GM13977 (cell line): Measurements from ENCODE around the gene LILRB3.
A peak's percentile ranks its signal among the peaks of the same experiment; 100 is the strongest.
"Not testable (repeated sequence)": the region's sequence is repeated elsewhere in the genome, so short reads cannot be mapped to it uniquely, and the experiment has no call there.

ENCODE experiments used
- DNase-seq: peaks from one replicate; pipeline ENCODE4 v3.0.0; 2012; ENCODE audit warnings: low spot score
- in situ Hi-C: fragments of 300-500 bp; cut with MboI; formaldehyde crosslinking; loops from one replicate; pipeline ENCODE4 v1.12.0; 2022; ENCODE audit warnings: low sequenced_read_pairs, low pct_unique_long_range_greater_than_20kb, mixed read lengths, inconsistent platforms; ENCODE audit not compliant: unreplicated experiment
- TF ChIP-seq, protein P1 (sequence below): IDR thresholded peaks from 2 replicates; pipeline ENCODE4 v1.5.1; 2012; ENCODE audit warnings: mild to moderate bottlenecking, control low read depth; ENCODE audit not compliant: insufficient read depth; ENCODE audit errors: extremely low read depth, missing control alignments

LILRB3 gene

DNA sequence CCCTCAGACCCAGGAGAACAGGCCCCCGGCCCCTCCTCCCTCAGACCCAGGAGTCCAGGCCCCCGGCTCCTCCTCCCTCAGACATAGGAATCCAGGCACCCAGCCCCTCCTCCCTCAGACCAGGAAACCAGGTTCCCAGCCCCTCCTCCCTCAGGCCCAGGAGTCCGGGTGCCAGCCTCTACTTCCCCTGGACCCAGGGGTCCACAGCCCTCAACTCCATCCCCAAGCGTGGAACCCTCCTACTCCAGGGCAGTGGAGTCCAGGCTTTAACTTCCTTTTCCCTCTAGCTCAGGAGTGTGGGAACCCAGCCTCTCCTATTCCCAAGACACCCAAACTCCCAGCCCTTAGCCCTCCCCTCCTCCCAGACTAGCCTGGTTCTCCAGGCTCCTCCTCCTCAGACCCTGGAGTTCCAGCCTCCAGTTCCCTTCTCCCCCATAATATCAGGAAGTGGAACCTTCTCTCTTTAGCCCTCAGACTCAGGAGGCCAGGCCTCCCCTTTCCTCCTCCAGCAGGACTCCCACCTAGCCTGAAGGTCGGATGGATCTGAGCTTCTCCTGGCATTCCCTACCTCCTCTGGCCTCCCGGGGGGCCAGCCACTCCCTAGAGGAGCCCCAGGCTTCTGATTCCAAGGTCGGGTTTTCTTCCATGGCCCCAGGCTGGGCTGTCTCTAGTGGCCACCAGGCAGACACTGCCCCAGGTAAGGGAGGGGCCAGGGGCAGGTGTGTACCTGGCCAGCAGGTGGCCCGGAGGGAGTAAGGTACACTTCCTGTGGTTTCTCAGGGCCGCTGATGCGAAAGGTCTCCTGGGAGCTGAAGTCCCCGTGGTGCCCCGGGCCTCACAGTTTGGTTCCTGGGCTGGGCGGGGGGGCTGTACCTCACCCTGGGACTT lies 50.1 kb downstream of the LILRB3 start, which contains the start of gene TMC4:
TSS of gene TMC4 (minus strand) at position 690 of the 888 bp plus-strand sequence. CDS start at position 647, 43 bp downstream.
- TF ChIP-seq, protein P1, sequence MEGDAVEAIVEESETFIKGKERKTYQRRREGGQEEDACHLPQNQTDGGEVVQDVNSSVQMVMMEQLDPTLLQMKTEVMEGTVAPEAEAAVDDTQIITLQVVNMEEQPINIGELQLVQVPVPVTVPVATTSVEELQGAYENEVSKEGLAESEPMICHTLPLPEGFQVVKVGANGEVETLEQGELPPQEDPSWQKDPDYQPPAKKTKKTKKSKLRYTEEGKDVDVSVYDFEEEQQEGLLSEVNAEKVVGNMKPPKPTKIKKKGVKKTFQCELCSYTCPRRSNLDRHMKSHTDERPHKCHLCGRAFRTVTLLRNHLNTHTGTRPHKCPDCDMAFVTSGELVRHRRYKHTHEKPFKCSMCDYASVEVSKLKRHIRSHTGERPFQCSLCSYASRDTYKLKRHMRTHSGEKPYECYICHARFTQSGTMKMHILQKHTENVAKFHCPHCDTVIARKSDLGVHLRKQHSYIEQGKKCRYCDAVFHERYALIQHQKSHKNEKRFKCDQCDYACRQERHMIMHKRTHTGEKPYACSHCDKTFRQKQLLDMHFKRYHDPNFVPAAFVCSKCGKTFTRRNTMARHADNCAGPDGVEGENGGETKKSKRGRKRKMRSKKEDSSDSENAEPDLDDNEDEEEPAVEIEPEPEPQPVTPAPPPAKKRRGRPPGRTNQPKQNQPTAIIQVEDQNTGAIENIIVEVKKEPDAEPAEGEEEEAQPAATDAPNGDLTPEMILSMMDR = peak; percentile 10
- in situ Hi-C loops = no loop called here
- DNase-seq = no peak

GRCh38 chr19:54171736-54172431 lies 50.9 kb downstream of the LILRB3 start:
- DNase-seq, in situ Hi-C loops: not testable (repeated sequence)

DNA sequence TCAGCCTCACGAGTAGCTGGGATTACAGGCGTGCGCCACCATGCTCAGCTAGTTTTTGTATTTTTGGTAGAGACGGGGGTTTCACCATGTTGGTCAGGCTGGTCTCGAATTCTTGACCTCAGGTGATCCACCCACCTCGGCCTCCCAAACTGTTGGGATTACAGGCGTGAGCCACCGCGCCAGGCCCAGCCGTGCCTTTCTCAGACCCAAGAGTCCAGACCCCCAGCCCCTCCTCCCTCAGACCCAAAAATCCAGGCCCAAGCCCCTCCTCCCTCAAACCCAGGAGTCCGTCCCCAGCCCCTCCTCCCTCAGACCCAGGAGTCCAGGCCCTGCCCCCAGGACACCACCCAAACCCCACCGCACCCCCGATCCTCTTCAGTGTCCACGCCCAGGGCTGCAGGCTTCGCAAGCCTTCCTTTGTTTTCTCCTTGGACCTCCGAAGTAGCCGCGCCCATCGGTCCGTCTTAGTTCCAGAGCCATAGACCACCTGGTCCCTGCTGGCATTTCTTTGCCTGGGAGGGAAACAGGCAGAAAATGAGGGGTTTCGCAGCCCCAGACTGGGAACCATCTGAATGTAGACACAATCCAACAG lies 53.6 kb downstream of the LILRB3 start:
- in situ Hi-C loops = no loop called here
- TF ChIP-seq, protein P1 = no peak
- DNase-seq = no peak

DNA sequence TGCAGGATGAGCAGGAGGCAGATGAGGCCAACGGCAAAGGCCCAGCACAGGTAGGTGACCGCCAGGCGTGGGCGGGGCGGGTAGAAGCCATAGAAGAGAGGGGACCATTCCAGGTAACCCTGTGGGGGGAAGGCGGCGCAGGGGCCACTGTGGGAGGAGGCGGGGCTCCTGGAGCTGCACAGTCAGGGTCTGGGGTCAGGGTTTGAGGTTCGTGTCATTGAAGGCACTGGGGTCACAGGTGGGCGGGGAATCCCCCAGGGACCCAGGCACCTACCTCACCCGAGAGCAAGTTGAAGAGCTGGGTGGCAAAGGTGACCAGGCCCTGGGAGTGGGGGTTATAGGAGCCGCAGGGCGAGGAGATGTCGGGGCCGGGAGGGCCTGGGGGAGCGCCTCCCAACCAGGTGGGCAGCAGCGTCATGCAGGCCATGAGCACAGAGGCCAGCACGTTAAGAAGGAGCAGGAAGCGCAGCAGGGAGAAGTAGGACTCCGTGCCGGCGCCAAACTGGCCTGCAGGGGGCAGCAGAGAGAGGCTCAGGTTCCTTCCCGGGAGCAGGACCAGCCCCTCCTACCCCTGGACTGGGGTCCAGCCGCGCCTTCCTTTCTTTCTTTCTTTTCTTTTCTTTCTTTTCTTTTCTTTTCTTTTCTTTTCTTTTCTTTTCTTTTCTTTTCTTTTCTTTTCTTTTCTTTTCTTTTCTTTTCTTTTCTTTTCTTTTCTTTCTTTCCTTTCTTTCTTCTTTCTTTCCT lies 54.5 kb downstream of the LILRB3 start:
- in situ Hi-C loops = no loop called here
- DNase-seq = peak; percentile 92
- TF ChIP-seq, protein P1 = peak; percentile 95
